GM12878 (cell line): ENCODE results near the gene IL34.

Experiments used
- JUNB ChIP-seq: IDR thresholded peaks from 2 replicates; pipeline ENCODE4 v1.6.1; 2016; ENCODE audit warnings: antibody characterized with exemption, mild to moderate bottlenecking
- TF ChIP-seq, protein P1 (sequence below): IDR thresholded peaks from 2 replicates; pipeline ENCODE4 v1.6.1; 2011; ENCODE audit warnings: borderline replicate concordance, low read depth, mild to moderate bottlenecking, moderate library complexity, low read length; ENCODE audit not compliant: insufficient read depth, poor library complexity, severe bottlenecking

DNA sequence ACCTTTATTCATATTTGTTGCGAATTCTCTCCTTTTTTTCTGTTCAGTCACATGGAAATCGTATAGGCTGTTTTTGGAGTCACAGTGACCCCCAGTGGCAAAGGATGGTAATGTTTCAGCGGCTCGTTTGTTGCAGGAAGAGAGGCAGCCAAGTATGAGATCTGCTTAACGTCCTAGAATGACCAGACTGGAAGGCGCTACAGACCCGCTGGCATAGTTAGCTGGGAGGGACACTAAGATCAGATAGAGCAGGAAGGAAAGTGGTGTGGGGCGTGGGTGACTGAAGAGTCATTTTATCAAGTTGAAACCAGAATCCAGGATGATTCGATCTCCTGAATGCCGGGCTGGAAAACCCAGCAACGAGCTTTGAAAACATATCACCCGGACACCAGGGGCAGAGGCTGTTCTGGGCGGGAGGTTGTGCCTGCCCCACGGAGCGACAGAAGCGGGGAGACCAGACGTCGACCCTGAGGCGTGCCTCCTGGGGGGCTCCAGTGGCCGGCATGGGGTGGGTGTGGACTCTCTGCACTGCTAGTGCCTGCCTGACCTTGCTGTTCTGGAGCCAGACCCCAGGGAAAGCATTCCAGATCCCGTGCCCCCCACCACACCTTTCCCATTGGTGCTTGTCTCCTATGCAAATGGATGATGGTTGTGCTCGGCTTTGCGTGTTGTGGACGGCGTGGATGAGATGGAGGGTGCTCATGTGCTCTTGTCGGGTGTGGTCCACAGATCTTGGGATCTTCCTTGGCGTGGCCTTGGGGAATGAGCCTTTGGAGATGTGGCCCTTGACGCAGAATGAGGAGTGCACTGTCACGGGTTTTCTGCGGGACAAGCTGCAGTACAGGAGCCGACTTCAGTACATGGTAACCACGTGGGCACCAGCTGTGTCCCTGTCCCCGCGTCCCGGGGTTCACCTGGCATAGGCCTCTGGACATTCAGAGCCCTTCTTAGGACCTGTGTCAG, 7.7 kb downstream of the IL34 start:
- no peak for TF ChIP-seq JUNB
- TF ChIP-seq, protein P1, sequence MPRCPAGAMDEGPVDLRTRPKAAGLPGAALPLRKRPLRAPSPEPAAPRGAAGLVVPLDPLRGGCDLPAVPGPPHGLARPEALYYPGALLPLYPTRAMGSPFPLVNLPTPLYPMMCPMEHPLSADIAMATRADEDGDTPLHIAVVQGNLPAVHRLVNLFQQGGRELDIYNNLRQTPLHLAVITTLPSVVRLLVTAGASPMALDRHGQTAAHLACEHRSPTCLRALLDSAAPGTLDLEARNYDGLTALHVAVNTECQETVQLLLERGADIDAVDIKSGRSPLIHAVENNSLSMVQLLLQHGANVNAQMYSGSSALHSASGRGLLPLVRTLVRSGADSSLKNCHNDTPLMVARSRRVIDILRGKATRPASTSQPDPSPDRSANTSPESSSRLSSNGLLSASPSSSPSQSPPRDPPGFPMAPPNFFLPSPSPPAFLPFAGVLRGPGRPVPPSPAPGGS: no peak
